Left ventricle myocardium inferior (tissue), 1 donor: ENCODE results near the gene FDXR. TPM values are rescaled to one million over a fixed set of nuclear protein-coding genes. Genes with fewer than 3 reads are reported as not detected.
A peak's percentile ranks its signal among the peaks of the same experiment; 100 is the strongest.

Experiments used
- DNase-seq: peaks from one replicate; pipeline ENCODE4 v3.0.0-alpha.2; 2020
- H3K27ac ChIP-seq: fragments of 200-600 bp; replicated peaks from 2 replicates; pipeline ENCODE4 v1.8.0; 2021
- H3K27me3 ChIP-seq: fragments of 200-600 bp; 2 replicates; pipeline ENCODE4 v1.8.0; 2021; ENCODE audit warnings: low read depth
- H3K36me3 ChIP-seq: fragments of 200-600 bp; 2 replicates; pipeline ENCODE4 v1.8.0; 2021
- H3K4me1 ChIP-seq: fragments of 200-600 bp; 2 replicates; pipeline ENCODE4 v1.8.0; 2021
- H3K4me3 ChIP-seq: fragments of 200-600 bp; 2 replicates; pipeline ENCODE4 v1.8.0; 2021; ENCODE audit warnings: mild to moderate bottlenecking, moderate library complexity
- H3K9me3 ChIP-seq: fragments of 200-600 bp; replicated peaks from 2 replicates; pipeline ENCODE4 v1.8.0; 2021
- intact Hi-C: fragments of 100-400 bp; cut with micrococcal nuclease; formaldehyde crosslinking; loops from one replicate; pipeline ENCODE4 v1.11.0; 2022
- total RNA-seq: library from RNA; stranded (reverse); fragmentation: NEBNext Ultra II Directional; extraction: Animal tissue kit (Norgen Biotek cat#: 25700); gene quantifications from one replicate; pipeline ENCODE4 v1.2.1, GENCODE V29; 2021
- TF ChIP-seq, protein P1 (sequence below): fragments of 200-600 bp; IDR thresholded peaks from 2 replicates; pipeline ENCODE4 v1.8.0; 2021; ENCODE audit warnings: antibody characterized with exemption, mild to moderate bottlenecking, borderline replicate concordance
- donor health status: DM: no; HTN: yes; CAD: no; lungs with severe emphysema.

FDXR gene
- total RNA-seq, 1 donor from 2014 or later, result 5.7 TPM

DNA sequence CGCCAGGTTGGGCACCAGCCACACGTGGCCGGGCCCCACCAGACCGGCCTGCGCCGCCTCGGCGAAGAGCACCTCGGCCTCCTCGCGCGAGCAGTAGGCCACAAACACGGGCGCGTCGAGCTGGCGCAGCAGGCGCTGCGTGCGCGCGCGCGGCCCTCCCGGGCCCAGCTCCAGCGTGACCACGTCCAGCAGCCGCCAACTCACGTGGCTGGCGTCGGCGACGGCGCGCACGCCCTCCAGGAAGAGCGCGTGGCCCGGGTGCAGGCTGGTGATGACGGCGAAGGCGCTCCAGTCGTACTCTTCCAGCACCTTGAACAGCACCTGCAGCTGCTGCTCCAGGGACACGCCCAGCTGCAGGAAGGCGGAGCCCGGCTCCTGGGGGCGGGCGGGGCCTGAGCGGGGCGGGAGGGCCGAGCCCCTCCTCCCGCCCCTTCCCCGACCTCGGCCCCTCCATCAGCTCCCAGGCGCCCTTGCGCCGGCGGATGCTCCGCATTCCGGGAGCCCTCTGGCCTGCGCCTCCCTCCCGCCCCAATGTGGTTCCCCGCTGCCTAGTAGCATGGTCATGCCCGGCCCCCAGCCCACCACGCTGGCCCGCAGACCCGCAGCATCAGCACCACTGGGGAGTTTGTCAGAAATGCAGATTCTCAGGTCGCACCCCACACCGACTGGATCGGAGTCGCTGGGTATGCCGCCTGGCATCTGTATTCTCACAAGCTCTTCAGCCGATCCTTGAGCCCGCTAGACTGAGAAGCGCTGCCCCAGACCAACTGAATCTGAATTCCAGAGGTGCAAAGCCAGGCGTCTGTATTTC is 20.4 kb downstream of the FDXR start:
- intact Hi-C loops, result no loop called here
- Histone ChIP-seq H3K4me1 (peaks cover 11% of the 10 kb centered on the region), H3K4me3 (peak overlapping the region; percentile 21), H3K27ac (no peak overlapping the region), H3K9me3 (no peaks in the 10 kb centered on the region), H3K27me3 (peaks cover 76% of the 10 kb centered on the region), H3K36me3 (no peaks in the 10 kb centered on the region)
- no peak for DNase-seq
- TF ChIP-seq, protein P1, sequence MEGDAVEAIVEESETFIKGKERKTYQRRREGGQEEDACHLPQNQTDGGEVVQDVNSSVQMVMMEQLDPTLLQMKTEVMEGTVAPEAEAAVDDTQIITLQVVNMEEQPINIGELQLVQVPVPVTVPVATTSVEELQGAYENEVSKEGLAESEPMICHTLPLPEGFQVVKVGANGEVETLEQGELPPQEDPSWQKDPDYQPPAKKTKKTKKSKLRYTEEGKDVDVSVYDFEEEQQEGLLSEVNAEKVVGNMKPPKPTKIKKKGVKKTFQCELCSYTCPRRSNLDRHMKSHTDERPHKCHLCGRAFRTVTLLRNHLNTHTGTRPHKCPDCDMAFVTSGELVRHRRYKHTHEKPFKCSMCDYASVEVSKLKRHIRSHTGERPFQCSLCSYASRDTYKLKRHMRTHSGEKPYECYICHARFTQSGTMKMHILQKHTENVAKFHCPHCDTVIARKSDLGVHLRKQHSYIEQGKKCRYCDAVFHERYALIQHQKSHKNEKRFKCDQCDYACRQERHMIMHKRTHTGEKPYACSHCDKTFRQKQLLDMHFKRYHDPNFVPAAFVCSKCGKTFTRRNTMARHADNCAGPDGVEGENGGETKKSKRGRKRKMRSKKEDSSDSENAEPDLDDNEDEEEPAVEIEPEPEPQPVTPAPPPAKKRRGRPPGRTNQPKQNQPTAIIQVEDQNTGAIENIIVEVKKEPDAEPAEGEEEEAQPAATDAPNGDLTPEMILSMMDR, result no peak

DNA sequence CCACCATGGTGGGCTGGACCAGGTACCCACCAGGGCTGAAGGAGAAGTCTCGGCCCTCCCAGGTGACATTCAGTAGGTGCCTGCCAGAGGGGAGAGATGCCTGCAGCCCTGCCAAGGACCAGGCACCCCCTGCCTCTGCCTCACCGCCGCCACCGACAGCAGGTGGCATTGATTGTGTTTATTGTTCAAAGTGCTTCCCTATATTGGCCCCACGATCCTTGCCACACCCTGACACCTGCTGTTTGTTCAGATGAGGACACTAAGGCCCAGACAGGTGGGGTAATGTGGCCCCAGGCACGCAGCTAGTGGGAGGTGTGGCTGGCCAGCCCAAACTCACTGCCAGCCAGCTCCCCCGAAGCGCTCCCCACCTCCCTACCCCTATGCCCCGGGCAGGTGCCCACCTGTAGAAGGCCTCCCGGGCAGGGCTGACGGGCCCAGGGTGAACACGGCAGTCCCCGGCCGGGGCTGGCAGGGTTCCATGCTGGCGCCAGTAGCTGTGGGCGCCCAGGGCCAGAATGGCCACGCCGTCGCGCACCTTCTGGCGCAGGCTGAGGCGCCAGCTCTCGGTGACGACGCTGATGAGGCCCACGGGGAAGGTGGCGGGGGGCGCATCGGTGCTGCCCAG is 21.1 kb downstream of the FDXR start:
- H3K27me3 ChIP-seq, result peaks cover 69% of the 10 kb centered on the region
- intact Hi-C loops, result no loop called here

DNA sequence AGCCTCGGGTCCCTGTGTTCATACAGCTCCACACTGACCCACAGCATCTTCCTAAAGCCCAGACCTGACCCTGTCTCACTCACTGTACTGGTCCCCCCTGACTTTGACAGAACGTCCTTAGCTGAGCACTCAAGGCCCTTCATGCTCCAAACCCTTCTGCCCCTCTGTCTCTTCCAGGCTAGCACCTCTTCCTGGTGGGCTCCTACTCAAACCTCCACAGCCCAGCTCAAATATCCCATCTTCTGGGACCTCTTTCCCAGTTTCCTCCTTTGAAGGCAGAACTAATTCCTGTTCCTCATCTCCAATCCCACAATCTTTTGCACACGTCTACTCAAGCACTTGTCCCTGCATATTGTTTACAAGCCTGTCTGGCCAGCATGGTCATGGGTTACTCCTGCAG is 21.9 kb downstream of the FDXR start:
- H3K27me3 ChIP-seq, result peaks cover 70% of the 10 kb centered on the region
- no peaks in the 10 kb centered on the region for H3K9me3 ChIP-seq
- H3K4me1 ChIP-seq, result peaks cover 11% of the 10 kb centered on the region
- TF ChIP-seq, protein P1, result no peak
- DNase-seq, result no peak
- intact Hi-C loops, result no loop called here
- no peak overlapping the region for H3K27ac ChIP-seq
- no peak overlapping the region for H3K4me3 ChIP-seq
- no peaks in the 10 kb centered on the region for H3K36me3 ChIP-seq

More for the DNA sequence above, 21.1 kb downstream of the FDXR start:
- H3K36me3 ChIP-seq, result no peaks in the 10 kb centered on the region
- TF ChIP-seq, protein P1, result no peak
- DNase-seq, result no peak
- H3K4me1 ChIP-seq, result peaks cover 11% of the 10 kb centered on the region
- H3K4me3 ChIP-seq, result no peak overlapping the region
- H3K9me3 ChIP-seq, result no peaks in the 10 kb centered on the region
- no peak overlapping the region for H3K27ac ChIP-seq

DNA sequence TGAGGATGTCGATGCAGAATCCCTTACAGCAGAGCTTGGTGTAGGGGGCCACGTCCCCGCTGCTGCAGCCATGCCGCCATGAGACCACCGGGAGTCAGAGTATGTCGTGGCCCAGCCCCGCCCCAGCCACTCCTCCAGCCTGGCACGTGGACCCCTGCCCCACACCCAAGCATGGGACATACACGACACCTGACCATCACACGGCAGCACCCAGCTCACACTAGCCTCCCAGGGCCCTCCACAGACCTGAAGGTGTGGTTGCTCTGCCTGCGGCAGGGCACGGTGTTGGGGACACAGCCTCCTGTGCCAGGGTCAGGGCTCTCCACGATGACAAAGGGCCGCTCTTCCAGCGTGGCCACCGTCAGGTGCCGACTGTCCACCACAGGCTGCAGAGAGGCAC is 22.5 kb downstream of the FDXR start:
- intact Hi-C loops, result no loop called here
- DNase-seq, result no peak
- H3K27me3 ChIP-seq, result peaks cover 70% of the 10 kb centered on the region
- peaks cover 11% of the 10 kb centered on the region for H3K4me1 ChIP-seq
- H3K9me3 ChIP-seq, result no peaks in the 10 kb centered on the region
- H3K36me3 ChIP-seq, result no peaks in the 10 kb centered on the region
- TF ChIP-seq, protein P1, result no peak
- H3K4me3 ChIP-seq, result no peak overlapping the region
- H3K27ac ChIP-seq, result no peak overlapping the region

DNA sequence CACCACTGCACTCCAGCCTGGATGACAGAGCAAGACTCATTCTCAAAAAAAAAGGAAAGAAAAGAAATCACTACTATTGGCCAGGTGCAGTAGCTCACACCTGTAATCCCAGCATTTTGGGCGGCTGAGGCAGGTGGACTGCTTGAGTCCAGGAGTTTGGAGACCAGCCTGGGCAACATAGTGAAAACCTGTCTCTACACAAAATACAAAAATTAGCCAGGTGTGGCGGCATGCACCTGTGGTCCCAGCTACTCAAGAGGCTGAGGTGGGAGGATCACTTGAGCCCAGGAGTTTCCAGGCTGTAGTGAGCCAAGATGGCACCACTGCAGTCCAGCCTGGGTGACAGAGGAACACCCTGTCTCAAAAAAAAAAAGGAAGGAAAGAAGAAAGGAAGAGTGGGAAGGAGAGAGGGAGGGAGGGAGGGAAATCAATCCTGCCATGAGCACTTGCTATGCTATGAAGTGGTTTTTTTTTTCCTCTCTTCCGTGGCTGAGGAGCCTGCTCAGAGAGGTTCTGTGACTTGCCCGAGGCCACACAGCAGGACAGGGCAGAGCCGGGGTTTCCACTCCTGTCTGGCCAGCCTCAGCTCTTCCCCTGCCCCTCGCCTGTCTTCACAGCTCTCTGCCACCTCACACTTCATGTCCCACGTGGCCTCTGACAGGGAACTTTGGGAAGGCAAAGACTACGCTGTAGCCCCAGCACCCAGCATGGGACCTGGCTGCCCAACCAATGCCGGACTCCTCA is 24.0 kb downstream of the FDXR start:
- Histone ChIP-seq H3K4me3 (no peak overlapping the region), H3K36me3 (no peaks in the 10 kb centered on the region), H3K27ac (no peak overlapping the region), H3K9me3 (no peaks in the 10 kb centered on the region), H3K27me3 (peaks cover 55% of the 10 kb centered on the region), H3K4me1 (peaks cover 11% of the 10 kb centered on the region)
- no peak for DNase-seq
- intact Hi-C loops, result no loop called here
- TF ChIP-seq, protein P1, result no peak
